Measurements from ENCODE around the gene HAO1.

GRCh38 chr20:7974785-7975435 is 34.7 kb upstream of the HAO1 start:
- no peak for TF ChIP-seq CTCF (IDR thresholded peaks at IDR 0.05)
- no peak for TF ChIP-seq EP300 (IDR thresholded peaks at IDR 0.05)
- no peak for TF ChIP-seq POLR2A (IDR thresholded peaks at IDR 0.05)

Measured in ovary (tissue), 3 donors.